ENCODE results near the gene IQCK. TPM values are rescaled to one million over a fixed set of nuclear protein-coding genes. Genes with fewer than 3 reads are reported as not detected.

The IQCK gene
- total RNA-seq, 1 experiment from 2014 or later: 15.5 TPM

- H3K9me3 ChIP-seq (ENCODE audit: control insufficient read depth, insufficient read depth, low read depth, low read length): no peaks in the 10 kb centered on the region
- no peaks in the 10 kb centered on the region for H3K27me3 ChIP-seq (ENCODE audit: control insufficient read depth, insufficient read depth, low read length)
- intact Hi-C loops (cut with micrococcal nuclease; ENCODE audit: unreplicated experiment): no loop called here
- no peak overlapping the region for H3K27ac ChIP-seq (ENCODE audit: low read length)
- CTCF ChIA-PET: no interaction called here
- DNase-seq (ENCODE audit: low read depth, low spot score) (no peak), ATAC-seq (no peak)
- in situ Hi-C loops (cut with HindIII; ENCODE audit: low pct_unique_long_range_greater_than_20kb, low sequenced_read_pairs): no loop called here
- POLR2A ChIA-PET: no interaction called here
- no peak overlapping the region for H3K4me3 ChIP-seq (ENCODE audit: low read depth in 2 of 2, low read length in 2 of 2)
- BruUV-seq (replicated peaks): no TSS peak
- 0 out of 2 replicates have a peak, but pooled peaks cover 4% of the 10 kb centered on the region for H3K4me1 ChIP-seq (ENCODE audit: control insufficient read depth, insufficient read depth, low read length)
- TF ChIP-seq REST (IDR thresholded peaks at IDR 0.05; ENCODE audit: insufficient read depth in 1 of 2, low read depth in 2 of 2, low read length in 1 of 2): no peak
- TF ChIP-seq POLR2AphosphoS5 (IDR thresholded peaks at IDR 0.05; ENCODE audit: low read depth, low read length): no peak
- no peak for TF ChIP-seq SIN3A (IDR thresholded peaks at IDR 0.05; ENCODE audit: borderline replicate concordance, insufficient read depth, low read depth, low read length)
- peaks cover 6% of the 10 kb centered on the region; the same call in 1 of the 2 replicates for H3K36me3 ChIP-seq (ENCODE audit: control insufficient read depth, insufficient read depth, low read length)
Observed at GRCh38 chr16:19712418-19713058, 5.5 kb upstream of the IQCK start.

- intact Hi-C loops (cut with micrococcal nuclease; ENCODE audit: unreplicated experiment) (no loop called here), in situ Hi-C loops (cut with HindIII; ENCODE audit: low pct_unique_long_range_greater_than_20kb, low sequenced_read_pairs) (no loop called here)
- H3K27ac ChIP-seq (ENCODE audit: low read length): no peak overlapping the region
- DNase-seq (ENCODE audit: low read depth, low spot score): no peak
- no peak for ATAC-seq
- ChIA-PET CTCF (interaction anchor here (0.7 kb wide), 1 partner anchor 14 kb away, joined by 7 read pairs; no protein-coding TSS in a partner anchor), POLR2A (no interaction called here)
- TF ChIP-seq REST (IDR thresholded peaks at IDR 0.05; ENCODE audit: insufficient read depth in 1 of 2, low read depth in 2 of 2, low read length in 1 of 2) (no peak), POLR2AphosphoS5 (IDR thresholded peaks at IDR 0.05; ENCODE audit: low read depth, low read length) (no peak), TCF7L2 (IDR thresholded peaks at IDR 0.05; ENCODE audit: low read depth, low read length) (no peak), SIN3A (IDR thresholded peaks at IDR 0.05; ENCODE audit: borderline replicate concordance, insufficient read depth, low read depth, low read length) (no peak), CTCF (IDR thresholded peaks at IDR 0.05) (no peak)
- peaks cover 6% of the 10 kb centered on the region; the same call in 1 of the 2 replicates for H3K36me3 ChIP-seq (ENCODE audit: control insufficient read depth, insufficient read depth, low read length)
- BruUV-seq (replicated peaks): no TSS peak
- H3K4me3 ChIP-seq (ENCODE audit: low read depth in 2 of 2, low read length in 2 of 2): no peak overlapping the region
- 0 out of 2 replicates have a peak, but pooled peaks cover 4% of the 10 kb centered on the region for H3K4me1 ChIP-seq (ENCODE audit: control insufficient read depth, insufficient read depth, low read length)
- H3K27me3 ChIP-seq (ENCODE audit: control insufficient read depth, insufficient read depth, low read length): no peaks in the 10 kb centered on the region
- H3K9me3 ChIP-seq (ENCODE audit: control insufficient read depth, insufficient read depth, low read depth, low read length): no peaks in the 10 kb centered on the region
Observed at GRCh38 chr16:19713697-19714096, 4.4 kb upstream of the IQCK start.

Measured in Panc1 (cell line).